ENCODE measurements around the gene POLK. TPM values are rescaled to one million over a fixed set of nuclear protein-coding genes. Genes with fewer than 3 reads are reported as not detected.

The POLK gene
- polyA plus RNA-seq, 1 of the 3 experiments (the other 2 are of a cell fraction): 5.5 TPM

DNA sequence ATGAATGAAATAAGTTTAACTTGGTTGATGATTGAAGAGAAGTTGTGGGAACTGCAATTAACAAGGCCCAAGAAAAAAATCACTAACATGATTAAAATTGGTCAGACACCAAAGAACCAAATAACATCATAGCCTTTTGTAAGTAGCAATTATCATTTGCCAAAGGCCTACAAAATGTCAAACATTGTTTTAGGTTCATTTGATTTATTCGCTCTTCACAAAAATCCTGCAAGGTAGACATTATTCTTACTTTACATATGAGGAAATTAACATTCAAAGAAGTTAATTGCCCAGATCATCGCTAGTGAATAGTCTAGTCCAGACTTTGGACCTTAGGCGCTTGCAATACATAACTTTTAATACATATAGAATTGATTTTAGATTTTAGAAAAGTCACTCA, 2.6 kb downstream of the POLK start:
- peaks cover 3% of the 10 kb centered on the region; the same call in 1 of the 2 replicates for H4K20me1 ChIP-seq (ENCODE audit: insufficient read depth)
- peak overlapping the region; percentile 73; the same call in 1 of the 2 replicates for H3K4me2 ChIP-seq
- H3K4me3 ChIP-seq (ENCODE audit: low read depth in 2 of 2, low read length in 1 of 2): no peak overlapping the region
- peaks cover 10% of the 10 kb centered on the region for H3F3A ChIP-seq (replicated peaks; ENCODE audit: insufficient read depth)
- ChIA-PET CTCF (no interaction called here), POLR2A (no interaction called here)
- no peak for DNase-seq
- TF ChIP-seq FOXJ3 (CRISPR knock-in tag; IDR thresholded peaks at IDR 0.05) (no peak), POLR2AphosphoS5 (IDR thresholded peaks at IDR 0.05; ENCODE audit: low read depth, low read length) (no peak), RFX5 (IDR thresholded peaks at IDR 0.05; ENCODE audit: low read length) (no peak), FOSL2 (IDR thresholded peaks at IDR 0.05; ENCODE audit: borderline replicate concordance, low read depth) (no peak), GATA2 (CRISPR knock-in tag; IDR thresholded peaks at IDR 0.05) (no peak), NFIC (IDR thresholded peaks at IDR 0.05; ENCODE audit: borderline replicate concordance) (no peak), CTCF (IDR thresholded peaks at IDR 0.05) (no peak)
- TF ChIP-seq, protein P1, sequence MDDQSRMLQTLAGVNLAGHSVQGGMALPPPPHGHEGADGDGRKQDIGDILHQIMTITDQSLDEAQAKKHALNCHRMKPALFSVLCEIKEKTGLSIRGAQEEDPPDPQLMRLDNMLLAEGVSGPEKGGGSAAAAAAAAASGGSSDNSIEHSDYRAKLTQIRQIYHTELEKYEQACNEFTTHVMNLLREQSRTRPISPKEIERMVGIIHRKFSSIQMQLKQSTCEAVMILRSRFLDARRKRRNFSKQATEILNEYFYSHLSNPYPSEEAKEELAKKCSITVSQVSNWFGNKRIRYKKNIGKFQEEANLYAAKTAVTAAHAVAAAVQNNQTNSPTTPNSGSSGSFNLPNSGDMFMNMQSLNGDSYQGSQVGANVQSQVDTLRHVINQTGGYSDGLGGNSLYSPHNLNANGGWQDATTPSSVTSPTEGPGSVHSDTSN (IDR thresholded peaks at IDR 0.05): no peak
- TF ChIP-seq, protein P2, sequence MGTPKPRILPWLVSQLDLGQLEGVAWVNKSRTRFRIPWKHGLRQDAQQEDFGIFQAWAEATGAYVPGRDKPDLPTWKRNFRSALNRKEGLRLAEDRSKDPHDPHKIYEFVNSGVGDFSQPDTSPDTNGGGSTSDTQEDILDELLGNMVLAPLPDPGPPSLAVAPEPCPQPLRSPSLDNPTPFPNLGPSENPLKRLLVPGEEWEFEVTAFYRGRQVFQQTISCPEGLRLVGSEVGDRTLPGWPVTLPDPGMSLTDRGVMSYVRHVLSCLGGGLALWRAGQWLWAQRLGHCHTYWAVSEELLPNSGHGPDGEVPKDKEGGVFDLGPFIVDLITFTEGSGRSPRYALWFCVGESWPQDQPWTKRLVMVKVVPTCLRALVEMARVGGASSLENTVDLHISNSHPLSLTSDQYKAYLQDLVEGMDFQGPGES (IDR thresholded peaks at IDR 0.05; ENCODE audit: low read depth, low read length): no peak
- no peak overlapping the region for H3K27ac ChIP-seq (ENCODE audit: low read depth in 2 of 2, low read length in 1 of 2)
- peaks cover 0 to 5% of the 10 kb centered on the region in 2 experiments for H3K36me3 ChIP-seq (replicated peaks in 1 of 2; ENCODE audit: control insufficient read depth in 1 of 2, insufficient read depth in 2 of 2, low read length in 1 of 2)
- H3K9me2 ChIP-seq: no peaks in the 10 kb centered on the region
- peaks cover 92% of the 10 kb centered on the region for H3K79me2 ChIP-seq (ENCODE audit: insufficient read depth)
- no peak overlapping the region for H2AFZ ChIP-seq (ENCODE audit: low read depth)
- no peak overlapping the region for H3K9ac ChIP-seq
- no peaks in the 10 kb centered on the region for H3K27me3 ChIP-seq (ENCODE audit: insufficient read depth)
- WGBS (ENCODE audit: low lambda C conversion rate): 96% methylated on average over 3 of the region's 3 CpGs
- no peaks in the 10 kb centered on the region for H3K9me3 ChIP-seq
- H3K4me1 ChIP-seq (ENCODE audit: control insufficient read depth in 1 of 2, insufficient read depth in 2 of 2, low read depth in 1 of 2, low read length in 1 of 2): peaks cover 1 to 8% of the 10 kb centered on the region in 2 experiments; a peak in 3 of 4 replicates

GRCh38 chr5:75519761-75520160, 8.1 kb downstream of the POLK start:
- POLR2A ChIA-PET: no interaction called here
- Histone ChIP-seq H3K4me3 (ENCODE audit: low read depth in 2 of 2, low read length in 1 of 2) (no peak overlapping the region), H3K27ac (ENCODE audit: low read depth in 2 of 2, low read length in 1 of 2) (no peak overlapping the region), H4K20me1 (ENCODE audit: insufficient read depth) (peaks cover 3% of the 10 kb centered on the region; the same call in 1 of the 2 replicates), H3K9me2 (no peaks in the 10 kb centered on the region), H3K9ac (no peak overlapping the region), H3K36me3 (replicated peaks in 1 of 2; ENCODE audit: control insufficient read depth in 1 of 2, insufficient read depth in 2 of 2, low read length in 1 of 2) (peaks cover 0 to 18% of the 10 kb centered on the region in 2 experiments), H2AFZ (ENCODE audit: low read depth) (no peak overlapping the region), H3F3A (replicated peaks; ENCODE audit: insufficient read depth) (peaks cover 3% of the 10 kb centered on the region), H3K79me2 (ENCODE audit: insufficient read depth) (peaks cover 99% of the 10 kb centered on the region), H3K27me3 (ENCODE audit: insufficient read depth) (no peaks in the 10 kb centered on the region), H3K4me1 (ENCODE audit: control insufficient read depth in 1 of 2, insufficient read depth in 2 of 2, low read depth in 1 of 2, low read length in 1 of 2) (peaks cover 0 to 2% of the 10 kb centered on the region in 2 experiments; a peak in 2 of 4 replicates), H3K4me2 (no peak overlapping the region), H3K9me3 (0 out of 2 replicates have a peak, but pooled peaks cover 7% of the 10 kb centered on the region)
- 96% methylated on average over 1 of the region's 1 CpG for WGBS (ENCODE audit: low lambda C conversion rate)
- TF ChIP-seq TAF1 (IDR thresholded peaks at IDR 0.05; ENCODE audit: borderline replicate concordance, low read depth, low read length): no peak
- CTCF ChIA-PET: no interaction called here
- no peak for DNase-seq
